GM21423 (cell line): ENCODE results near the gene ANKRD11.
"Not testable (repeated sequence)": the region's sequence is repeated elsewhere in the genome, so short reads cannot be mapped to it uniquely, and the experiment has no call there.

Source experiments
- ATAC-seq: cut with Tn5 transposase; IDR thresholded peaks from one replicate; pipeline ENCODE4 v1.9.1; 2021; ENCODE audit warnings: mild to moderate bottlenecking, moderate library complexity; ENCODE audit not compliant: unreplicated experiment

The ANKRD11 gene

GRCh38 chr16:89318871-89319630 is 171.3 kb downstream of the ANKRD11 start:
- no peak for ATAC-seq

GRCh38 chr16:89318430-89318758 is 172.0 kb downstream of the ANKRD11 start:
- no peak for ATAC-seq

GRCh38 chr16:89317729-89318429 is 172.5 kb downstream of the ANKRD11 start:
- no peak for ATAC-seq

GRCh38 chr16:89317101-89317671 is 173.2 kb downstream of the ANKRD11 start:
- no peak for ATAC-seq

- ATAC-seq, result no peak
Measured at GRCh38 chr16:89316701-89317100, 173.7 kb downstream of the ANKRD11 start.

GRCh38 chr16:89315791-89316581 is 174.4 kb downstream of the ANKRD11 start:
- no peak for ATAC-seq

GRCh38 chr16:89315271-89315670 is 175.1 kb downstream of the ANKRD11 start:
- ATAC-seq, result no peak

GRCh38 chr16:89314854-89315253 is 175.5 kb downstream of the ANKRD11 start:
- ATAC-seq, result no peak

- no peak for ATAC-seq
Measured at GRCh38 chr16:89314357-89314756, 176.0 kb downstream of the ANKRD11 start.

- no peak for ATAC-seq
Measured at GRCh38 chr16:89313583-89313982, 176.8 kb downstream of the ANKRD11 start.

- no peak for ATAC-seq
Measured at GRCh38 chr16:89312598-89313299, 177.6 kb downstream of the ANKRD11 start.

GRCh38 chr16:89312194-89312593 is 178.2 kb downstream of the ANKRD11 start:
- no peak for ATAC-seq

GRCh38 chr16:89311636-89312035 is 178.7 kb downstream of the ANKRD11 start:
- no peak for ATAC-seq

GRCh38 chr16:89309438-89310122 is 180.8 kb downstream of the ANKRD11 start:
- ATAC-seq, result no peak

- no peak for ATAC-seq
Measured at GRCh38 chr16:89308391-89309333, 181.7 kb downstream of the ANKRD11 start.

- ATAC-seq, result no peak
Measured at GRCh38 chr16:89307421-89307805, 182.9 kb downstream of the ANKRD11 start.

GRCh38 chr16:89306457-89307420 is 183.6 kb downstream of the ANKRD11 start:
- not testable (repeated sequence) for ATAC-seq
